Right lobe of liver (tissue), 6 donors: ENCODE results near the gene SLCO3A1. TPM values are rescaled to one million over a fixed set of nuclear protein-coding genes. Genes with fewer than 3 reads are reported as not detected.

Experiments
- ATAC-seq, 4 donors: fragments of 200-7000 bp; cut with Tn5 transposase; one replicate each; pipeline ENCODE4 v1.9.1; 2020; ENCODE audit warnings: mild to moderate bottlenecking in 4 of 4, moderate library complexity in 4 of 4
- DNase-seq, 3 donors: peaks; one replicate each; pipeline ENCODE4 v3.0.0-alpha.2; 2020
- H3K27ac ChIP-seq, 3 donors: fragments of 200-600 bp; one replicate each; pipeline ENCODE4 v1.8.0; 2022
- H3K27me3 ChIP-seq, 2 donors: fragments of 200-600 bp; one replicate each; pipeline ENCODE4 v1.8.0; 2022
- H3K36me3 ChIP-seq, 4 donors: fragments of 200-600 bp; sonication (generic) in 1 of 4; one replicate each; pipeline versions ENCODE4 v1.5.1 to v1.8.0; 2017 to 2022; ENCODE audit warnings: control low read depth in 1 of 4
- H3K4me1 ChIP-seq, 4 donors: fragments of 200-600 bp; sonication (generic) in 1 of 4; one replicate each; pipeline versions ENCODE4 v1.5.1 to v1.8.0; 2017 to 2022; ENCODE audit warnings: control low read depth in 1 of 4
- H3K4me3 ChIP-seq, 3 donors: fragments of 200-600 bp; one replicate each; pipeline ENCODE4 v1.8.0; 2022
- H3K9me3 ChIP-seq, 4 donors: fragments of 200-600 bp; sonication (generic) in 1 of 4; one replicate each; pipeline versions ENCODE4 v1.5.1 to v1.8.0; 2017 to 2022; ENCODE audit warnings: control low read depth in 1 of 4
- POLR2A ChIP-seq: fragments of 450-650 bp; IDR thresholded peaks from one replicate; pipeline ENCODE4 v1.6.1; 2017; ENCODE audit warnings: antibody characterized with exemption, mild to moderate bottlenecking
- WGBS: methylation state at CpG from one replicate; pipeline ENCODE4 v1.1.6; 2018; ENCODE audit warnings: low coverage, low lambda C conversion rate; ENCODE audit not compliant: insufficient coverage; ENCODE audit errors: missing lambda C conversion rate; 5-methylcytosine and 5-hydroxymethylcytosine counted together
- intact Hi-C, 2 donors: fragments of 100-400 bp; cut with DNase I; formaldehyde crosslinking; loops; one replicate each; pipeline versions ENCODE4 v1.11.2 to v1.14.1; 2022
- total RNA-seq, 6 experiments: library from RNA; depleted of rRNA in 2 of 6; stranded (reverse); fragments of >200 nt in 2 of 6; fragmentation: NEBNext Ultra II Directional in 3 of 6; extraction: Animal tissue kit (Norgen Biotek cat#: 25700) in 3 of 6; gene quantifications; one replicate each; pipeline versions ENCODE4 v1.1.0 to v1.2.4, GENCODE V29; 2016 to 2023
- TF ChIP-seq, protein P1 (sequence below), 4 donors: fragments of 200-600 bp in 3 of 4; fragments of 450-650 bp in 1 of 4; IDR thresholded peaks; one replicate each; pipeline versions ENCODE4 v1.5.1 to v1.8.0; 2016 to 2022; ENCODE audit warnings: antibody characterized with exemption in 4 of 4, mild to moderate bottlenecking in 2 of 4
- donor health status: DM: no; HTN: yes; CAD: no.
- donor health status: DM: no; HTN: no; CAD: no.
- donor health status: DM: no; HTN: no; CAD: no.
- donor health status: DM: no; HTN: yes; CAD: no.
- donor health status: DM: no; HTN: yes; CAD: no.

Gene SLCO3A1
- total RNA-seq, 6 experiments from 2014 or later = 2.4 to 7.7 (median 3.7) TPM

DNA sequence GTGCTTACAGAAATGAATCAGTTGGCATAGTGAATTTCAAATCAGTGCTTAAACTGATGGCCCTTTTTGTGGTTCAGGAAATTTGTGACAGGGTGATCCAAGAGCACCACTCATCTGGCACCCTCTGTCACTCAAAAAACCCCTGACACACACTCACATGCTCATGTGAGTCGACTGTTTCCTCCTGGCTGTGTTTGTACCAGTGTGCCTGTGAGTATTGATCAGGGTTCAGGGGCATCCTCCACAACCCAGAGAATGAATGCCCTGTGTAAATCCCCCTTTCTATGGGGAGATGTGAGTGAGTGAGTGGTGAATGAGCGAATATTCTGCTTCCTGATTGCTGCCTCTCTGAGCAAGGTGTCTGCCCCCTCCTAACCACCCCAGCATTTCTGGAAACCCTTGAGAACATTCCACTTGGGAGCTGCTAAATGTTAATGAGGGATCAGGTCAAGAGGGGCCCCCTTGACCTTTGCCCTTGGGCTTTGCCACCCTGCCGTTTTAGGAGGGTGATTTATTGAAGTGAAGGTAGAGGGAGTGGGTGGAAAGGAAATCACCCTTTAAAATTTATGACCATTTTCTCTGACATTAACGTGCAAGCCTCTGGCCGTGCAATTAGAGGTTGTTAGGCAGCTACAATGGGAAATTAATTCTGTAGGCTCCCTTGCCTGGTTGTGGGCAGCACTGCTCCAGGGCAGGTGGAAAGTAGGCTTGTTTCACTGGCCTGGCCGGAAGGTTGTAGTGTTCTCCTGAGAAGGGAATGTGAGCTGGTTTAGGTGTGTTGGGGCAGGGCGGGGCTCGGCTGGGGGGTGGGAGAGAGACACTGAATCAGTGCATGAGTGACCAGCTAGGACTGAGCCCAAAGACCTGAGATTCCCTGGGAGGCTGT is 87.2 kb downstream of the SLCO3A1 start:
- no peak for TF ChIP-seq POLR2A
- TF ChIP-seq, protein P1, sequence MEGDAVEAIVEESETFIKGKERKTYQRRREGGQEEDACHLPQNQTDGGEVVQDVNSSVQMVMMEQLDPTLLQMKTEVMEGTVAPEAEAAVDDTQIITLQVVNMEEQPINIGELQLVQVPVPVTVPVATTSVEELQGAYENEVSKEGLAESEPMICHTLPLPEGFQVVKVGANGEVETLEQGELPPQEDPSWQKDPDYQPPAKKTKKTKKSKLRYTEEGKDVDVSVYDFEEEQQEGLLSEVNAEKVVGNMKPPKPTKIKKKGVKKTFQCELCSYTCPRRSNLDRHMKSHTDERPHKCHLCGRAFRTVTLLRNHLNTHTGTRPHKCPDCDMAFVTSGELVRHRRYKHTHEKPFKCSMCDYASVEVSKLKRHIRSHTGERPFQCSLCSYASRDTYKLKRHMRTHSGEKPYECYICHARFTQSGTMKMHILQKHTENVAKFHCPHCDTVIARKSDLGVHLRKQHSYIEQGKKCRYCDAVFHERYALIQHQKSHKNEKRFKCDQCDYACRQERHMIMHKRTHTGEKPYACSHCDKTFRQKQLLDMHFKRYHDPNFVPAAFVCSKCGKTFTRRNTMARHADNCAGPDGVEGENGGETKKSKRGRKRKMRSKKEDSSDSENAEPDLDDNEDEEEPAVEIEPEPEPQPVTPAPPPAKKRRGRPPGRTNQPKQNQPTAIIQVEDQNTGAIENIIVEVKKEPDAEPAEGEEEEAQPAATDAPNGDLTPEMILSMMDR (IDR thresholded peaks at IDR 0.05) = no peak
- WGBS = 44% methylated on average over 7 of the region's 8 CpGs
- no peaks in the 10 kb centered on the region for H3K27me3 ChIP-seq
- no peaks in the 10 kb centered on the region for H3K36me3 ChIP-seq
- DNase-seq (no peak), ATAC-seq (peak in 3 of 4 donors; percentile 5 to 68 (median 42))
- no peaks in the 10 kb centered on the region for H3K9me3 ChIP-seq
- peaks cover 0 to 34% (median 15%) of the 10 kb centered on the region in 4 donors for H3K4me1 ChIP-seq
- H3K27ac ChIP-seq = peak overlapping the region in 2 of 3 donors; percentile 32 to 43
- intact Hi-C loops = no loop called here
- no peak overlapping the region for H3K4me3 ChIP-seq

DNA sequence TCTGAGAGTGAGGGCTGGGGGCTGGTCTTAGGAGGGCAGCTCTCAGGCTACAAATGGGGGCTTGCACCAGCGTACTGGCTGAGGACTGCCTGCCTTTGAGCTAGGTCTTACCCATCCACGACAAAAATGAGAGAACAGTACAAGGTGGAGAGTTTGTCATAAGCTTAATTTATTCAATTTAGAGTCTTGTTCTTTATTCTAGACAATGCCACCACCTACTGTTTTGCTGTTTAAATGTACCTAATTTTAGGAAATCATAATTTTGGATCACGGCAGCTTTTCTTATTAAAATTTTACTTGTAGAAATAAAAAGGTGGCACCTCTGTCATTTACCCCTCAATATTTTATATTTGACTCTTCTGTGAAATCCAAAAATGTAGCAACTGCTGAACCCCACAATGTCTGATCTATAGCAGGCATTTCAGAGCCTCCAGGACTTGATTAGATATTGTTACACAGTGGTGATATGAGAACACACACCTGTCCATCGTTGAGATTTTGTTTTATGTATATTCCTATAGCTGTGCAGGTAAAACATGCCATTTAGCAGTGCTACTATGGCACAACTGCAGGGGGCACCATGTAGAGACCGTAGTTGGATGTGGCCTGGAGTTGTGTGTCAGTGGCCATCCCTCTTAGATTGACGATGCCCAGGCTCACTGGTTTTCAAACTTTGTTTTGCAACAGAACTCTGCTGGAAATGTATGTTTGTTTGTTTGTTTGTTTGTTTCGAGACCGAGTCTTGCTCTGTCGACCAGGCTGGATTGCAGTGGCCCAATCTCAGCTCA is 88.6 kb downstream of the SLCO3A1 start:
- intact Hi-C loops = no loop called here
- Histone ChIP-seq H3K27me3 (no peaks in the 10 kb centered on the region), H3K4me3 (no peak overlapping the region), H3K27ac (peak overlapping the region; percentile 60 to 79 (median 75)), H3K36me3 (no peaks in the 10 kb centered on the region), H3K9me3 (no peaks in the 10 kb centered on the region), H3K4me1 (peaks cover 0 to 34% (median 17%) of the 10 kb centered on the region in 4 donors)
- no peak for TF ChIP-seq POLR2A
- TF ChIP-seq, protein P1 (IDR thresholded peaks at IDR 0.05) = no peak
- WGBS = 64% methylated on average over 8 of the region's 9 CpGs
- DNase-seq = no peak
- no peak for ATAC-seq

DNA sequence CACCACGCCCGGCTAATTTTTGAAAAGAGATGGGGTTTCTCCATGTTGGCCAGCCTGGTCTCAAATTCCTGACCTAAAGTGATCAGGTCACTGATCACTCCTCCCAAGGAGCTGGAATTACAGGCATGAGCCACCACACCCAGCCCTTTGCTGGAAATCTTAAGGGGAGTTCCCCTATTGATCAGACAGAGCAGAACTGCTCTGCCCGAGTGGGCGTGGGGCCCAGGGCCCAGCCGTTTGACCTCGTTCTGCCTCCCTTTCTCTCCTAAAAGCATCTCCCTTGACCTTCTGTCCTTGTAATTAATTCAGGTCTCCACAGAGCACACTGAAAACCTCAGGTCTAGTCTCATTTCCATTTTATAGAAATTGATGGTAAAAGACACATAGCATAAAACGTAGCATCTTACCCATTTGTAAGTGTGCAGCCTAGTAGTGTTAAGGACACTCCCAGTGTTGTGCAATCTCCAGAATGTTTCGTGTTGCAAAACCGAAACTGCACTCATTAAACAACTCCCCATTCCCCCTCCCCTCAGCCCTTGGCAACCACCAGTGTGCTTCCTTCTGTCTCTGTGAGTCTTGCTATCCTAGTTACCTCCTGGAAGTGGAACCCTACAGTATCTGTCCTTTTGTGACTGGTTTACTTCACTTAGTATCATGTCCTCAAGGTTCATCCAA is 89.3 kb downstream of the SLCO3A1 start:
- intact Hi-C loops = no loop called here
- TF ChIP-seq, protein P1 (IDR thresholded peaks at IDR 0.05) = no peak
- no peak for TF ChIP-seq POLR2A
- ATAC-seq (peak; percentile 80 to 94 (median 90)), DNase-seq (peak; percentile 81 to 89 (median 83))
- peak overlapping the region; percentile 60 to 79 (median 75) for H3K27ac ChIP-seq
- 3% methylated on average over 7 of the region's 9 CpGs for WGBS
- H3K4me1 ChIP-seq = peaks cover 0 to 34% (median 20%) of the 10 kb centered on the region in 4 donors
- no peaks in the 10 kb centered on the region for H3K36me3 ChIP-seq
- H3K9me3 ChIP-seq = no peaks in the 10 kb centered on the region
- no peak overlapping the region for H3K4me3 ChIP-seq
- H3K27me3 ChIP-seq = no peaks in the 10 kb centered on the region

DNA sequence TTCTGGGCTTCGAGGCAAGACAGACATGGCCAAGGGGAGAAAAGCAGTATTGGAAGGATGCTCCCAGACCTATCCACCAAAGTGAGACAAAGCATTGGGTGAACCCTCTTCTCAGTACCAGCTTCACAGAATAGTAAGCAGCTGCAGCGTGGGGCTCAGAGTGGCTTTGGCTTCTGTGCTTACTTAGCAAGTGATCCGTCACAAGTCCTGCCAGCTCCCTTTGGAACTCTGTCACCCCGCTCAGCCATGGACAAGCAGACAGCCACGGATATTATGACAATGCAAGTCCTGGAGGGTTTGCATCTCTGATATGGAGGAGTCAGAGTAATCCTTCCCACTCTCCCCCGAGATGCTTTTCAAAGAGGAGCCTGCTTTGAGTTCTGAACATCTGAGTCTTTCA is 90.8 kb downstream of the SLCO3A1 start:
- no peak for ATAC-seq
- WGBS = 51% methylated on average over 5 of the region's 6 CpGs
- H3K27ac ChIP-seq = no peak overlapping the region
- H3K27me3 ChIP-seq = no peaks in the 10 kb centered on the region
- intact Hi-C loops = no loop called here
- no peaks in the 10 kb centered on the region for H3K9me3 ChIP-seq
- H3K4me3 ChIP-seq = no peak overlapping the region
- peaks cover 0 to 39% (median 21%) of the 10 kb centered on the region in 4 donors for H3K4me1 ChIP-seq
- DNase-seq = no peak
- no peaks in the 10 kb centered on the region for H3K36me3 ChIP-seq
- TF ChIP-seq POLR2A = no peak
- TF ChIP-seq, protein P1 (IDR thresholded peaks at IDR 0.05) = no peak
